ENCODE data around the gene MTRR. TPM values are rescaled to one million over a fixed set of nuclear protein-coding genes. Genes with fewer than 3 reads are reported as not detected.

MTRR gene
- total and polyA plus RNA-seq, 4 experiments from 2014 or later: 50.9 to 117 (median 102) TPM

DNA sequence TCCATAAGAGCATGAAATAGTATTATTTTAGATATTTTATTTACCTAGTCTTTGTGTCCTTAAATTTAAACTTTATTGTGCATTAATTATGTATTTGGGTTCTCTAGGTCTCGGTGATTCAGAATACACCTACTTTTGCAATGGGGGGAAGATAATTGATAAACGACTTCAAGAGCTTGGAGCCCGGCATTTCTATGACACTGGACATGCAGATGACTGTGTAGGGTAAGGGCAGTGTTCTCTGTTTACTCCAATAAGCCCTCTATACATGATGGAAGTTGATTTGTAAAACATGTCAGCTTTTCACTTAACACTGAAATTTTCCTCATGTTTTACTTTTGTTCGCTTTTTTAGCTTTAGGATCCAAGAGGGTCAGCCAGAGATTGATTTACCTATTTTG lies 6.2 kb downstream of the MTRR start:
- CTCF ChIA-PET (ENCODE audit: partially characterized antibody): interaction anchor here (3.4 to 6.4 kb wide), 3 partner anchors 12 to 23 kb away, joined by 12 to 58 read pairs (median 45); partner anchors contain the start of gene CFAP90
- Mint-ChIP-seq H3K9me3 (no peaks in the 10 kb centered on the region), H3K27me3 (no peaks in the 10 kb centered on the region), H3K4me3 (no peak overlapping the region), H3K36me3 (peaks cover 39 to 58% of the 10 kb centered on the region in 2 donors), H3K27ac (peak overlapping the region in 3 of 7 donors; percentile 9 to 90 (median 30)), H3K4me1 (peaks cover 60 to 82% (median 73%) of the 10 kb centered on the region in 4 donors)
- POLR2A ChIA-PET (ENCODE audit: partially characterized antibody): interaction anchor here (0.9 kb wide), 1 partner anchor 12 kb away, joined by 3 read pairs; no protein-coding TSS in a partner anchor
- Histone ChIP-seq H3K27ac (ENCODE audit: low read depth, low read length) (no peak overlapping the region), H3K4me1 (ENCODE audit: insufficient read depth, low read length) (peaks cover 77% of the 10 kb centered on the region), H3K9me3 (ENCODE audit: control insufficient read depth in 1 of 2, low read length in 2 of 2) (no peaks in the 10 kb centered on the region), H3K36me3 (ENCODE audit: insufficient read depth, low read length) (peaks cover 36% of the 10 kb centered on the region), H3K27me3 (ENCODE audit: insufficient read depth, low read length) (no peaks in the 10 kb centered on the region), H3K4me3 (ENCODE audit: low read length in 2 of 2) (no peak overlapping the region)
- intact Hi-C loops (cut with micrococcal nuclease): no loop called here
- DNase-seq: no peak

DNA sequence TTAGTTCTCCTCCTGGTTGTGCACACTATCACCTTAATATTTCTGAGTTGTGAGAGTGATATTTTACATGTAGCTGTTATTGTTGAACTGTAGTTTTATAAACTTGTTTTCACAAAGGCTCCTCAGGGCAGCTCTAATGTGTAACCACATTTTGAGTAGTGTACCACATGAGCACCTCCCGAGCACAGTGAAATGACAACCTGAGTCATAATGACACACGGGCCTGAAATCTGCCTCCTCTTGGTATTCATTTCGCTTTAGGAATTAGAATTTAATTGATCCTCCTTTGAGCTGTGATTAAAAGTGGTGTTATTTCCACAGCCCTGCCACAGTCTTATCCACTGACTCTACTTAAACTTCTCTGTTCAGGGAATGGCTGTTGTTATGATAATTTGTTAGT lies 7.9 kb downstream of the MTRR start:
- POLR2A ChIA-PET (ENCODE audit: partially characterized antibody): interaction anchor here (0.9 to 1.0 kb wide), 2 partner anchors 9 kb away, joined by 3 read pairs; no protein-coding TSS in a partner anchor
- no peaks in the 10 kb centered on the region for H3K27me3 ChIP-seq (ENCODE audit: insufficient read depth, low read length)
- peaks cover 54 to 79% (median 68%) of the 10 kb centered on the region in 4 donors for H3K4me1 Mint-ChIP-seq
- H3K9me3 Mint-ChIP-seq: no peaks in the 10 kb centered on the region
- H3K36me3 ChIP-seq (ENCODE audit: insufficient read depth, low read length): peaks cover 51% of the 10 kb centered on the region
- H3K9me3 ChIP-seq (ENCODE audit: control insufficient read depth in 1 of 2, low read length in 2 of 2): no peaks in the 10 kb centered on the region
- H3K27ac ChIP-seq (ENCODE audit: low read depth, low read length): peak overlapping the region; percentile 5
- H3K27ac Mint-ChIP-seq: peak overlapping the region in 6 of 7 donors; percentile 7 to 59 (median 47)
- H3K36me3 Mint-ChIP-seq: peaks cover 53 to 67% of the 10 kb centered on the region in 2 donors
- H3K4me3 Mint-ChIP-seq: peak overlapping the region in 2 of 8 donors; percentile 1 to 66
- intact Hi-C loops (cut with micrococcal nuclease): no loop called here
- no peak overlapping the region for H3K4me3 ChIP-seq (ENCODE audit: low read length in 2 of 2)
- no peaks in the 10 kb centered on the region for H3K27me3 Mint-ChIP-seq
- CTCF ChIA-PET (ENCODE audit: partially characterized antibody): interaction anchor here (0.9 to 6.4 kb wide), 5 partner anchors 10 to 631 kb away, joined by 3 to 58 read pairs (median 4); no protein-coding TSS in a partner anchor
- peaks cover 60% of the 10 kb centered on the region for H3K4me1 ChIP-seq (ENCODE audit: insufficient read depth, low read length)
- no peak for DNase-seq

DNA sequence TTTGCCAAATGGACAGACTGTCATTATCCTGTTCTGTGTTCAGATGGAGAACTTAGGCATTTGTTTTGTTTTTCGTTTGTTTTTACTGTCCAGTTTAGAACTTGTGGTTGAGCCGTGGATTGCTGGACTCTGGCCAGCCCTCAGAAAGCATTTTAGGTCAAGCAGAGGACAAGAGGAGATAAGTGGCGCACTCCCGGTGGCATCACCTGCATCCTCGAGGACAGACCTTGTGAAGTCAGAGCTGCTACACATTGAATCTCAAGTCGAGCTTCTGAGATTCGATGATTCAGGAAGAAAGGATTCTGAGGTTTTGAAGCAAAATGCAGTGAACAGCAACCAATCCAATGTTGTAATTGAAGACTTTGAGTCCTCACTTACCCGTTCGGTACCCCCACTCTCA lies 8.9 kb downstream of the MTRR start:
- ChIA-PET POLR2A (ENCODE audit: partially characterized antibody) (interaction anchor here (0.9 kb wide), 1 partner anchor 8 kb away, joined by 3 read pairs; no protein-coding TSS in a partner anchor), CTCF (ENCODE audit: partially characterized antibody) (interaction anchor here (0.8 to 1.9 kb wide), 4 partner anchors 9 to 632 kb away, joined by 3 to 7 read pairs (median 4); no protein-coding TSS in a partner anchor)
- no peaks in the 10 kb centered on the region for H3K9me3 Mint-ChIP-seq
- Histone ChIP-seq H3K36me3 (ENCODE audit: insufficient read depth, low read length) (peaks cover 59% of the 10 kb centered on the region), H3K9me3 (ENCODE audit: control insufficient read depth in 1 of 2, low read length in 2 of 2) (no peaks in the 10 kb centered on the region), H3K27ac (ENCODE audit: low read depth, low read length) (no peak overlapping the region), H3K4me1 (ENCODE audit: insufficient read depth, low read length) (peaks cover 50% of the 10 kb centered on the region), H3K4me3 (ENCODE audit: low read length in 2 of 2) (no peak overlapping the region), H3K27me3 (ENCODE audit: insufficient read depth, low read length) (no peaks in the 10 kb centered on the region)
- no peaks in the 10 kb centered on the region for H3K27me3 Mint-ChIP-seq
- peaks cover 48 to 73% (median 61%) of the 10 kb centered on the region in 4 donors for H3K4me1 Mint-ChIP-seq
- peak overlapping the region in 1 of 8 donors; percentile 15 for H3K4me3 Mint-ChIP-seq
- peak overlapping the region; percentile 25 to 74 (median 57) for H3K27ac Mint-ChIP-seq
- H3K36me3 Mint-ChIP-seq: peaks cover 59 to 75% of the 10 kb centered on the region in 2 donors
- no peak for DNase-seq
- intact Hi-C loops (cut with micrococcal nuclease): no loop called here

DNA sequence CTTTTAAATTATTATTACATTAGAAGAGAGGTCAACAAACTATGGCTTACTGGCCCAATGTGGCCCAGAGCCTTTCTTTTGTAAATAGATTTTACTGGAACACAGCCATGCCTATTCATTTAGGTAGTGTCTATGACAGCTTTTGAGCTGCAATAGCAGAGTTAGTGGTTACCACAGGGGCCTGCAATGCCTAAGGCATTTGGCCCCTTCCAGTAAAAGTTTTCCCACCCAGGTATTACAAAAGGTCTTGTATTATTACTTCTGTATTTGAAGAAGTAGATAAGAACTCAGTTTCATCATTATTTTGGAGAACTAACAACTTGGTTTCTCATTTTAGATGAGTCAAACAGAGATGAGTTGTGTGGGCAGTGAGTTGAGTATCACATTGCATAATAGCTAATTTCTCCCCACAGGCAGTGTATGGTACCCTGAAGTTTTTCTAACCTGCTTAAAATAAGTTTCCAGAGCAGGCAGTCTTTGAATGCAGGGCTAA lies 9.5 kb downstream of the MTRR start:
- Histone ChIP-seq H3K27me3 (ENCODE audit: insufficient read depth, low read length) (no peaks in the 10 kb centered on the region), H3K27ac (ENCODE audit: low read depth, low read length) (no peak overlapping the region), H3K4me1 (ENCODE audit: insufficient read depth, low read length) (peaks cover 44% of the 10 kb centered on the region), H3K9me3 (ENCODE audit: control insufficient read depth in 1 of 2, low read length in 2 of 2) (no peaks in the 10 kb centered on the region), H3K4me3 (ENCODE audit: low read length in 2 of 2) (no peak overlapping the region), H3K36me3 (ENCODE audit: insufficient read depth, low read length) (peaks cover 64% of the 10 kb centered on the region)
- Mint-ChIP-seq H3K27ac (peak overlapping the region in 6 of 7 donors; percentile 18 to 74 (median 39)), H3K9me3 (no peaks in the 10 kb centered on the region), H3K4me1 (peaks cover 44 to 67% (median 57%) of the 10 kb centered on the region in 4 donors), H3K27me3 (no peaks in the 10 kb centered on the region), H3K36me3 (peaks cover 65 to 81% of the 10 kb centered on the region in 2 donors), H3K4me3 (no peak overlapping the region)
- intact Hi-C loops (cut with micrococcal nuclease): no loop called here
- ChIA-PET CTCF (ENCODE audit: partially characterized antibody) (interaction anchor here (0.8 to 1.7 kb wide), 2 partner anchors 9 to 20 kb away, joined by 3 to 7 read pairs; no protein-coding TSS in a partner anchor), POLR2A (ENCODE audit: partially characterized antibody) (interaction anchor here (0.9 kb wide), 1 partner anchor 9 kb away, joined by 3 read pairs; no protein-coding TSS in a partner anchor)
- DNase-seq: no peak

DNA sequence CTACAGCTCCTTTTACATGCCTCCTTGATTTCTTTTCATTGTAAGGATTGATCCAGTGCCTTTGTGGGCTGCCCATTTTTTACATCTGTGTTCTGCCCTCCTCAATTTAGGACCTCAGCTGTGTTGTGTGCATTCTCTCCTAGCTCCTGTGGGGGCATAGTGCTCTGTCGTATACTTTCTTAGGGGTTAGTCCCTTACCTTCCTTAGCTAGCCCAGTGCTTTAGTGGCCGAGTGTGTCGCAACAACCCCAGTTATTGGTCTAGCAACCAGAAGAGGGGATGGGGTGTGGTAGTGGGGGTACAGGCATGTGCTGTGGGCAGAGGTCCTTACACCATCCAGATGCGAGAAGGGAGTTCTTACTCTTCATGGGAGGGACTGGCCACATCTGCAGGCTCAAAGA lies 12.1 kb downstream of the MTRR start:
- Mint-ChIP-seq H3K9me3 (no peaks in the 10 kb centered on the region), H3K4me3 (peak overlapping the region in 1 of 8 donors; percentile 49), H3K36me3 (peaks cover 58 to 82% of the 10 kb centered on the region in 2 donors), H3K27me3 (no peaks in the 10 kb centered on the region), H3K27ac (peak overlapping the region in 6 of 7 donors; percentile 30 to 88 (median 81)), H3K4me1 (peaks cover 33 to 47% (median 42%) of the 10 kb centered on the region in 4 donors)
- peaks cover 29% of the 10 kb centered on the region for H3K4me1 ChIP-seq (ENCODE audit: insufficient read depth, low read length)
- no peak overlapping the region for H3K4me3 ChIP-seq (ENCODE audit: low read length in 2 of 2)
- peaks cover 72% of the 10 kb centered on the region for H3K36me3 ChIP-seq (ENCODE audit: insufficient read depth, low read length)
- no peak for DNase-seq
- no peak overlapping the region for H3K27ac ChIP-seq (ENCODE audit: low read depth, low read length)
- intact Hi-C loops (cut with micrococcal nuclease): no loop called here
- CTCF ChIA-PET (ENCODE audit: partially characterized antibody): interaction anchor here (2.0 kb wide), 1 partner anchor 10 kb away, joined by 5 read pairs; no protein-coding TSS in a partner anchor
- no peaks in the 10 kb centered on the region for H3K27me3 ChIP-seq (ENCODE audit: insufficient read depth, low read length)
- POLR2A ChIA-PET (ENCODE audit: partially characterized antibody): interaction anchor here (1.3 kb wide), 1 partner anchor 12 kb away, joined by 5 read pairs; the partner anchor contains the start of genes FASTKD3 and MTRR
- no peaks in the 10 kb centered on the region for H3K9me3 ChIP-seq (ENCODE audit: control insufficient read depth in 1 of 2, low read length in 2 of 2)

DNA sequence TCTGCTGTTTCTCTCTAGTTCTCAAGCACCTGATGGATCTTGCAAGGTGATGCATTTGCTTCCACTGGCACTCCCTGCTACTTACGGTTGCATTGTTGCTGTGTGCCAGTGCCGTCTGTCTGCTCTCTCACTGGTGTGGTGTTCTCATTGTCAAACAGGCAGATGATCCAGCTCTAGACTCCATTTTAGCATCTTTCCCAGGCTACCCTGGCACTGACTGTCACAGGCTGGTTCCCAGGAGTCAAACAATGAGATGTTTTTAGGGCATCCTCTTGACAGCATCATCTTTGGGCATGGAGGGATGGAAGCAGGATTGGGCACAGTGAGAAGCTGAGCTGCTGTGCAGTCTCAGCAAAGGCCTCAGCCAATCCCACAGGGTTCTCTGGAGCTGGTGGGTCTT lies 12.9 kb downstream of the MTRR start:
- Mint-ChIP-seq H3K9me3 (no peaks in the 10 kb centered on the region), H3K4me3 (no peak overlapping the region), H3K36me3 (peaks cover 53 to 82% of the 10 kb centered on the region in 2 donors), H3K27ac (peak overlapping the region in 5 of 7 donors; percentile 9 to 81 (median 42)), H3K27me3 (no peaks in the 10 kb centered on the region), H3K4me1 (peaks cover 27 to 42% (median 36%) of the 10 kb centered on the region in 4 donors)
- ChIA-PET POLR2A (ENCODE audit: partially characterized antibody) (interaction anchor here (0.9 kb wide), 1 partner anchor 12 kb away, joined by 3 read pairs; no protein-coding TSS in a partner anchor), CTCF (ENCODE audit: partially characterized antibody) (interaction anchor here (1.2 to 2.0 kb wide), 2 partner anchors 9 to 15 kb away, joined by 4 to 5 read pairs; no protein-coding TSS in a partner anchor)
- no peaks in the 10 kb centered on the region for H3K27me3 ChIP-seq (ENCODE audit: insufficient read depth, low read length)
- H3K4me1 ChIP-seq (ENCODE audit: insufficient read depth, low read length): peaks cover 22% of the 10 kb centered on the region
- H3K36me3 ChIP-seq (ENCODE audit: insufficient read depth, low read length): peaks cover 73% of the 10 kb centered on the region
- H3K4me3 ChIP-seq (ENCODE audit: low read length in 2 of 2): no peak overlapping the region
- DNase-seq: no peak
- H3K9me3 ChIP-seq (ENCODE audit: control insufficient read depth in 1 of 2, low read length in 2 of 2): no peaks in the 10 kb centered on the region
- intact Hi-C loops (cut with micrococcal nuclease): no loop called here
- H3K27ac ChIP-seq (ENCODE audit: low read depth, low read length): no peak overlapping the region

DNA sequence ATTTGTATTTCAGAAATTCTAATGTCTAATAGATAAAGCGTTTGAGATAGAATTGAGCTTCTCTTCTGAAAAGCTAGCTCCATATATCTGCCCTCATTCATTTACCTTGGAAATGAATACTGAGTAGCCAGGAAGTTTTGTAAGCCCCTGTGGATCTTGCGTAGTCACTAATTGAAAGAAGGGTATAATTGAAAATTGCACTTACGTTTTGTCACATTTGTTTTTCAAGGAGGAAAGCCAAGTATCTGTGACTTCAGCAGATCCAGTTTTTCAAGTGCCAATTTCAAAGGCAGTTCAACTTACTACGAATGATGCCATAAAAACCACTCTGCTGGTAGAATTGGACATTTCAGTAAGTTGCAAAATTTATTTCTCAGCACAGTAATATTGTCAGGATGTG lies 14.0 kb downstream of the MTRR start:
- peaks cover 11% of the 10 kb centered on the region for H3K4me1 ChIP-seq (ENCODE audit: insufficient read depth, low read length)
- no peaks in the 10 kb centered on the region for H3K9me3 ChIP-seq (ENCODE audit: control insufficient read depth in 1 of 2, low read length in 2 of 2)
- DNase-seq: no peak
- POLR2A ChIA-PET (ENCODE audit: partially characterized antibody): no interaction called here
- Mint-ChIP-seq H3K36me3 (peaks cover 47 to 82% of the 10 kb centered on the region in 2 donors), H3K9me3 (no peaks in the 10 kb centered on the region), H3K4me1 (peaks cover 26 to 38% (median 31%) of the 10 kb centered on the region in 4 donors), H3K27me3 (no peaks in the 10 kb centered on the region), H3K4me3 (no peak overlapping the region), H3K27ac (peak overlapping the region in 3 of 7 donors; percentile 54 to 70 (median 57))
- intact Hi-C loops (cut with micrococcal nuclease): no loop called here
- no peaks in the 10 kb centered on the region for H3K27me3 ChIP-seq (ENCODE audit: insufficient read depth, low read length)
- no peak overlapping the region for H3K27ac ChIP-seq (ENCODE audit: low read depth, low read length)
- CTCF ChIA-PET (ENCODE audit: partially characterized antibody): interaction anchor here (1.8 kb wide), 1 partner anchor 14 kb away, joined by 4 read pairs; the partner anchor contains the start of genes FASTKD3 and MTRR
- H3K36me3 ChIP-seq (ENCODE audit: insufficient read depth, low read length): peaks cover 71% of the 10 kb centered on the region
- no peak overlapping the region for H3K4me3 ChIP-seq (ENCODE audit: low read length in 2 of 2)

Data from CD4-positive, alpha-beta memory T cell (primary cell).